ENCODE data around the gene ARHGAP42. TPM values are rescaled to one million over a fixed set of nuclear protein-coding genes. Genes with fewer than 3 reads are reported as not detected.
A peak's percentile ranks its signal among the peaks of the same experiment; 100 is the strongest.

ARHGAP42 gene
- total and polyA plus RNA-seq, 10 donors: 3.5 to 31.0 (median 19.6) TPM

- H3K4me1 ChIP-seq: peaks cover 0 to 17% (median 2%) of the 10 kb centered on the region in 6 donors
- no peaks in the 10 kb centered on the region for H3K27me3 ChIP-seq (replicated peaks in 1 of 7)
- H3K4me3 ChIP-seq: no peak overlapping the region
- DNase-seq: no peak
- H3K27ac ChIP-seq: no peak overlapping the region
- no peak for TF ChIP-seq CTCF (IDR thresholded peaks at IDR 0.05 in 8 of 11, conservative IDR thresholded peaks at IDR 0.05 in 3 of 11)
- no peak for TF ChIP-seq POLR2AphosphoS5 (IDR thresholded peaks at IDR 0.05)
- no peak for TF ChIP-seq POLR2A (IDR thresholded peaks at IDR 0.05)
- 81 to 92% (median 88%) methylated on average over 3 of the region's 3 CpGs for WGBS, 5 donors
- H3K36me3 ChIP-seq: no peaks in the 10 kb centered on the region
- intact Hi-C loops (cut with DNase I; ENCODE audit: low total_unique reads): no loop called here
- H3K9me3 ChIP-seq: no peaks in the 10 kb centered on the region
Observed at GRCh38 chr11:100730266-100730665, 43.2 kb downstream of the ARHGAP42 start.

- no peak for DNase-seq
- intact Hi-C loops (cut with DNase I; ENCODE audit: low total_unique reads): no loop called here
- H3K4me3 ChIP-seq: no peak overlapping the region
- no peaks in the 10 kb centered on the region for H3K27me3 ChIP-seq (replicated peaks in 1 of 7)
- no peaks in the 10 kb centered on the region for H3K36me3 ChIP-seq
- TF ChIP-seq POLR2AphosphoS5 (IDR thresholded peaks at IDR 0.05) (no peak), POLR2A (IDR thresholded peaks at IDR 0.05) (no peak), CTCF (IDR thresholded peaks at IDR 0.05 in 8 of 11, conservative IDR thresholded peaks at IDR 0.05 in 3 of 11) (no peak)
- H3K27ac ChIP-seq: no peak overlapping the region
- WGBS, 5 donors: 76 to 97% (median 90%) methylated on average over 1 of the region's 1 CpG
- no peaks in the 10 kb centered on the region for H3K9me3 ChIP-seq
- H3K4me1 ChIP-seq: peaks cover 0 to 18% (median 2%) of the 10 kb centered on the region in 6 donors
Observed at GRCh38 chr11:100731471-100731870, 44.4 kb downstream of the ARHGAP42 start.

GRCh38 chr11:100732949-100733348, 45.9 kb downstream of the ARHGAP42 start:
- no peaks in the 10 kb centered on the region for H3K36me3 ChIP-seq
- H3K4me3 ChIP-seq: no peak overlapping the region
- DNase-seq: no peak
- no peak for TF ChIP-seq CTCF (IDR thresholded peaks at IDR 0.05 in 8 of 11, conservative IDR thresholded peaks at IDR 0.05 in 3 of 11)
- TF ChIP-seq POLR2A (IDR thresholded peaks at IDR 0.05): no peak
- no peak for TF ChIP-seq POLR2AphosphoS5 (IDR thresholded peaks at IDR 0.05)
- H3K27me3 ChIP-seq (replicated peaks in 1 of 7): no peaks in the 10 kb centered on the region
- intact Hi-C loops (cut with DNase I; ENCODE audit: low total_unique reads): no loop called here
- no peaks in the 10 kb centered on the region for H3K9me3 ChIP-seq
- H3K27ac ChIP-seq: no peak overlapping the region
- peaks cover 0 to 11% (median 0%) of the 10 kb centered on the region in 6 donors for H3K4me1 ChIP-seq

GRCh38 chr11:100734743-100735527, 47.8 kb downstream of the ARHGAP42 start:
- no peak for DNase-seq
- intact Hi-C loops (cut with DNase I; ENCODE audit: low total_unique reads): no loop called here
- H3K4me1 ChIP-seq: peaks cover 0 to 29% (median 8%) of the 10 kb centered on the region in 6 donors

More at GRCh38 chr11:100734743-100735527, 47.8 kb downstream of the ARHGAP42 start:
- no peaks in the 10 kb centered on the region for H3K27me3 ChIP-seq (replicated peaks in 1 of 7)
- TF ChIP-seq POLR2A (IDR thresholded peaks at IDR 0.05) (no peak), CTCF (IDR thresholded peaks at IDR 0.05 in 8 of 11, conservative IDR thresholded peaks at IDR 0.05 in 3 of 11) (no peak), POLR2AphosphoS5 (IDR thresholded peaks at IDR 0.05) (no peak)
- no peaks in the 10 kb centered on the region for H3K36me3 ChIP-seq
- peak overlapping the region in 7 of 8 donors; percentile 3 to 56 (median 39) for H3K27ac ChIP-seq
- H3K4me3 ChIP-seq: no peak overlapping the region
- H3K9me3 ChIP-seq: no peaks in the 10 kb centered on the region
- 39 to 83% (median 65%) methylated on average over 1 of the region's 1 CpG for WGBS, 5 donors

Data from spleen (tissue), 11 donors.